ENCODE results near the gene TXLNG.

TXLNG gene

DNA sequence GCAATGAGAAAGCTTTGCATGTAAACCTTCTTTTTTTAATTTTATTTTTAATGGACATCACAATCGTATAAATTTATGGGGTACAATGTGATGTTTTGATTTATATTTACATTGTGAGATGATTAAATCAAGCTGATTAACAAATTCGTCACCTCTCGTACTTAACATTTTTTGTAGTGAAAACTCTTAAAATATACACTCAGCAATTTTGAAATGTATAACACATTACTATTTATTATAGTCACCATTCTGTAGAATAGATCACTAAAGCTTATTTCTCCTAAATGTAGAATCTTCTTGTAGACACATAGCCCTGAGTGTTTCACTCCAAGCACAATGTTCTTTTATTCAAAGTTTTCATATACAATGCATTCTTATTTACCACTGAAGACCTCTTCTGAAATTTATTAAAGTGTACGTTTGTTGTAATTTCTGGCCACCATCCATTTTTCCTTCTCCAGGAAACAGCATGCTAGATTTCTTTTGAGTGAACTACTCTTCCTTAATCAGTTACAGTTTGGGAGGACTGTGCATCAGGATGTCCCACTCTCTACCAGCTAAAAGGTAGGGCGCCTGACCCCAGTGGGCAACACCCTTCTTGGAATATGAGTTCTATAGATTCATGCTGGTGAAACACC is 88.3 kb downstream of the TXLNG start:
- Histone ChIP-seq H2AFZ (ENCODE audit: low read depth, low read length) (no peak overlapping the region), H3K36me3 (ENCODE audit: insufficient read depth, low read length) (no peaks in the 10 kb centered on the region), H3K9ac (ENCODE audit: low read depth, low read length) (no peak overlapping the region), H3K27me3 (ENCODE audit: insufficient read depth, low read length, poor library complexity) (no peaks in the 10 kb centered on the region), H3K79me2 (ENCODE audit: insufficient read depth, low read length) (peaks cover under 1% of the 10 kb centered on the region; the same call in 1 of the 2 replicates), H3K4me3 (ENCODE audit: low read depth in 1 of 2, low read length in 2 of 2) (no peak overlapping the region), H3K27ac (ENCODE audit: low read length) (no peak overlapping the region), H4K20me1 (ENCODE audit: insufficient read depth, low read length) (peaks cover under 1% of the 10 kb centered on the region; the same call in 1 of the 2 replicates), H3K4me1 (ENCODE audit: insufficient read depth, low read length) (peaks cover 10% of the 10 kb centered on the region), H3K9me3 (ENCODE audit: insufficient read depth, low read length, severe bottlenecking) (no peaks in the 10 kb centered on the region), H3K4me2 (ENCODE audit: insufficient read depth, low read length) (no peak overlapping the region)
- TF ChIP-seq EZH2 (IDR thresholded peaks at IDR 0.05; ENCODE audit: borderline replicate concordance, low read depth, low read length, severe bottlenecking) = no peak
- TF ChIP-seq, protein P1, sequence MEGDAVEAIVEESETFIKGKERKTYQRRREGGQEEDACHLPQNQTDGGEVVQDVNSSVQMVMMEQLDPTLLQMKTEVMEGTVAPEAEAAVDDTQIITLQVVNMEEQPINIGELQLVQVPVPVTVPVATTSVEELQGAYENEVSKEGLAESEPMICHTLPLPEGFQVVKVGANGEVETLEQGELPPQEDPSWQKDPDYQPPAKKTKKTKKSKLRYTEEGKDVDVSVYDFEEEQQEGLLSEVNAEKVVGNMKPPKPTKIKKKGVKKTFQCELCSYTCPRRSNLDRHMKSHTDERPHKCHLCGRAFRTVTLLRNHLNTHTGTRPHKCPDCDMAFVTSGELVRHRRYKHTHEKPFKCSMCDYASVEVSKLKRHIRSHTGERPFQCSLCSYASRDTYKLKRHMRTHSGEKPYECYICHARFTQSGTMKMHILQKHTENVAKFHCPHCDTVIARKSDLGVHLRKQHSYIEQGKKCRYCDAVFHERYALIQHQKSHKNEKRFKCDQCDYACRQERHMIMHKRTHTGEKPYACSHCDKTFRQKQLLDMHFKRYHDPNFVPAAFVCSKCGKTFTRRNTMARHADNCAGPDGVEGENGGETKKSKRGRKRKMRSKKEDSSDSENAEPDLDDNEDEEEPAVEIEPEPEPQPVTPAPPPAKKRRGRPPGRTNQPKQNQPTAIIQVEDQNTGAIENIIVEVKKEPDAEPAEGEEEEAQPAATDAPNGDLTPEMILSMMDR (IDR thresholded peaks at IDR 0.05; ENCODE audit: borderline replicate concordance, extremely low read depth, low read length, poor library complexity, severe bottlenecking) = no peak
- DNase-seq (no peak), ATAC-seq (ENCODE audit: insufficient read depth, low read depth) (no peak)

DNA sequence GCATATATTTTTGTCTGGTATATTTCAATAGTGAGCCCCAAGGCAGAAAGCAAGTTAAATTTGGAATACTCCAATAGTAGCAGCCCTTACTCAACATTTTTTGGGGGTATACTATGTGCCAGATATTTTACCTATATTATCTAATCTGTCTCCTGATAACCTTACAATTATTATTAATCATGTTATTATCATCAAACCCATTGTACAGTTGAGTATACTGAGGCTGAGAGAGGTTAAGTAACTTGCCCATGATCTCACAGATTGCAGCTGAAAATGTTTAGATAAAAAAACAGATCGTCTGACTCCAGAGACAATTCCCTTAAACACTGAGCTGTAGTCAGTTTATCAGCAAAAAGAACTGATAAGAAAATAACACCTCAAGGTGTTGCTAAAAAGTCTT is 90.4 kb downstream of the TXLNG start:
- no peak for TF ChIP-seq EZH2 (IDR thresholded peaks at IDR 0.05; ENCODE audit: borderline replicate concordance, low read depth, low read length, severe bottlenecking)
- TF ChIP-seq, protein P1 (IDR thresholded peaks at IDR 0.05; ENCODE audit: borderline replicate concordance, extremely low read depth, low read length, poor library complexity, severe bottlenecking) = no peak
- no peak for ATAC-seq (ENCODE audit: insufficient read depth, low read depth)
- no peaks in the 10 kb centered on the region for H3K27me3 ChIP-seq (ENCODE audit: insufficient read depth, low read length, poor library complexity)
- H2AFZ ChIP-seq (ENCODE audit: low read depth, low read length) = no peak overlapping the region
- no peaks in the 10 kb centered on the region for H3K9me3 ChIP-seq (ENCODE audit: insufficient read depth, low read length, severe bottlenecking)
- H3K9ac ChIP-seq (ENCODE audit: low read depth, low read length) = no peak overlapping the region
- H3K4me3 ChIP-seq (ENCODE audit: low read depth in 1 of 2, low read length in 2 of 2) = no peak overlapping the region
- no peaks in the 10 kb centered on the region for H4K20me1 ChIP-seq (ENCODE audit: insufficient read depth, low read length)
- H3K79me2 ChIP-seq (ENCODE audit: insufficient read depth, low read length) = no peaks in the 10 kb centered on the region
- no peak overlapping the region for H3K27ac ChIP-seq (ENCODE audit: low read length)
- DNase-seq = no peak
- H3K36me3 ChIP-seq (ENCODE audit: insufficient read depth, low read length) = no peaks in the 10 kb centered on the region
- peaks cover 2% of the 10 kb centered on the region for H3K4me1 ChIP-seq (ENCODE audit: insufficient read depth, low read length)
- no peak overlapping the region for H3K4me2 ChIP-seq (ENCODE audit: insufficient read depth, low read length)

DNA sequence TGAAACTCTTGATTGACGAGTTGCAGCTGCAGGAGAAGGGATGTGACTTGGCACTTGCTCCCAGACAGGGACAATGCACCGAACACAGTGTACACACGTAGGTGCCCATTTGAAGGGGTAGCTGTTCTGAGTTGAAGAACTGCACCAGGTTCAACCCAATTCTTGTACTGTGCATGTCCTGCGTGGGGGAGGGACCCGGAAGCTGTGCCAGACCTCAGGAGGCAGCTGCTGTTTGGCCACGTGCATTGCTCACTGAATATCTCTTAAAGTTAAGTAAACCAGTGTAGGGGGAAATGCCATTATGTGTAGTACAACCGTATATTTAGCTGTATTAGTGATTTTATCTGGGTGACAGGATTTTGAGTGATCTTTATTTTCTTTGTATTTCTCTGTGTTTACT is 95.9 kb downstream of the TXLNG start:
- peak; percentile 28 for DNase-seq
- peak overlapping the region; percentile 53 for H3K9ac ChIP-seq (ENCODE audit: low read depth, low read length)

More for the DNA sequence above, 95.9 kb downstream of the TXLNG start:
- TF ChIP-seq EZH2 (IDR thresholded peaks at IDR 0.05; ENCODE audit: borderline replicate concordance, low read depth, low read length, severe bottlenecking) = no peak
- TF ChIP-seq, protein P1 (IDR thresholded peaks at IDR 0.05; ENCODE audit: borderline replicate concordance, extremely low read depth, low read length, poor library complexity, severe bottlenecking) = no peak
- Histone ChIP-seq H4K20me1 (ENCODE audit: insufficient read depth, low read length) (no peaks in the 10 kb centered on the region), H3K27ac (ENCODE audit: low read length) (no peak overlapping the region), H3K4me2 (ENCODE audit: insufficient read depth, low read length) (peak overlapping the region; percentile 74), H3K36me3 (ENCODE audit: insufficient read depth, low read length) (no peaks in the 10 kb centered on the region), H3K27me3 (ENCODE audit: insufficient read depth, low read length, poor library complexity) (no peaks in the 10 kb centered on the region), H3K9me3 (ENCODE audit: insufficient read depth, low read length, severe bottlenecking) (no peaks in the 10 kb centered on the region), H3K4me1 (ENCODE audit: insufficient read depth, low read length) (peaks cover 20% of the 10 kb centered on the region), H3K4me3 (ENCODE audit: low read depth in 1 of 2, low read length in 2 of 2) (peak overlapping the region; percentile 9 to 56; a peak in 3 of 4 replicates), H3K79me2 (ENCODE audit: insufficient read depth, low read length) (no peaks in the 10 kb centered on the region), H2AFZ (ENCODE audit: low read depth, low read length) (peak overlapping the region; percentile 82)
- ATAC-seq (ENCODE audit: insufficient read depth, low read depth) = peak; percentile 50

All from DND-41 (cell line).